Measurements from ENCODE around the gene PRKAR1A.
A peak's percentile ranks its signal among the peaks of the same experiment; 100 is the strongest.
"Not testable (repeated sequence)": the region's sequence is repeated elsewhere in the genome, so short reads cannot be mapped to it uniquely, and the experiment has no call there.

The PRKAR1A gene

GRCh38 chr17:68482576-68483041 is 29.6 kb upstream of the PRKAR1A start:
- no peak for DNase-seq (ENCODE audit: low read depth)
- TF ChIP-seq CTCF (IDR thresholded peaks at IDR 0.05; ENCODE audit: insufficient read depth, low read depth, low read length, missing control alignments), result no peak
- no peak overlapping the region for H3K4me3 ChIP-seq (ENCODE audit: low read depth, low read length)

- H3K4me3 ChIP-seq (ENCODE audit: low read depth, low read length), result no peak overlapping the region
- no peak for TF ChIP-seq CTCF (IDR thresholded peaks at IDR 0.05; ENCODE audit: insufficient read depth, low read depth, low read length, missing control alignments)
- no peak for DNase-seq (ENCODE audit: low read depth)
Observed at GRCh38 chr17:68484458-68484857, 27.8 kb upstream of the PRKAR1A start.

GRCh38 chr17:68489919-68490318 is 22.3 kb upstream of the PRKAR1A start:
- no peak for TF ChIP-seq CTCF (IDR thresholded peaks at IDR 0.05; ENCODE audit: insufficient read depth, low read depth, low read length, missing control alignments)
- DNase-seq (ENCODE audit: low read depth), result no peak

GRCh38 chr17:68491381-68492231 is 20.6 kb upstream of the PRKAR1A start:
- DNase-seq (ENCODE audit: low read depth), result peak; percentile 52
- TF ChIP-seq CTCF (IDR thresholded peaks at IDR 0.05; ENCODE audit: insufficient read depth, low read depth, low read length, missing control alignments), result no peak
- no peak overlapping the region for H3K4me3 ChIP-seq (ENCODE audit: low read depth, low read length)

More at GRCh38 chr17:68489919-68490318, 22.3 kb upstream of the PRKAR1A start:
- no peak overlapping the region for H3K4me3 ChIP-seq (ENCODE audit: low read depth, low read length)

- H3K4me3 ChIP-seq (ENCODE audit: low read depth, low read length), result not testable (repeated sequence)
- DNase-seq (ENCODE audit: low read depth), result peak; percentile 19
Observed at GRCh38 chr17:68492394-68493054, 19.7 kb upstream of the PRKAR1A start.

GRCh38 chr17:68495081-68495480 is 17.1 kb upstream of the PRKAR1A start:
- TF ChIP-seq CTCF (IDR thresholded peaks at IDR 0.05; ENCODE audit: insufficient read depth, low read depth, low read length, missing control alignments), result no peak
- DNase-seq (ENCODE audit: low read depth), result no peak
- H3K4me3 ChIP-seq (ENCODE audit: low read depth, low read length), result no peak overlapping the region

- H3K4me3 ChIP-seq (ENCODE audit: low read depth, low read length), result peak overlapping the region; percentile 26
- no peak for TF ChIP-seq CTCF (IDR thresholded peaks at IDR 0.05; ENCODE audit: insufficient read depth, low read depth, low read length, missing control alignments)
- DNase-seq (ENCODE audit: low read depth), result peak; percentile 94
Observed at GRCh38 chr17:68497885-68498319, 14.3 kb upstream of the PRKAR1A start.
